Neural progenitor cell (in vitro differentiated cells): ENCODE measurements around the gene ITGA1. TPM values are rescaled to one million over a fixed set of nuclear protein-coding genes. Genes with fewer than 3 reads are reported as not detected.
A peak's percentile ranks its signal among the peaks of the same experiment; 100 is the strongest.

ENCODE experiments used
- DNase-seq: peaks from one replicate; pipeline ENCODE4 v3.0.0-alpha.2; 2016; ENCODE audit warnings: low spot score
- H2AFZ ChIP-seq: fragments of 200-600 bp; sonication (generic); replicated peaks from 2 replicates; pipeline ENCODE4 v1.6.1; 2016; ENCODE audit warnings: antibody characterized with exemption
- H3F3A ChIP-seq: fragments of 200-600 bp; sonication (generic); 2 replicates; pipeline ENCODE4 v1.6.1; 2016; ENCODE audit warnings: antibody characterized with exemption, low read depth
- H3K27ac ChIP-seq: fragments of 200-600 bp; sonication (generic); 2 replicates; pipeline ENCODE4 v1.5.1; 2016; ENCODE audit warnings: mild to moderate bottlenecking
- H3K27me3 ChIP-seq: fragments of 200-600 bp; sonication (generic); 2 replicates; pipeline ENCODE4 v1.6.1; 2016; ENCODE audit warnings: mild to moderate bottlenecking, moderate library complexity
- H3K36me3 ChIP-seq: fragments of 200-600 bp; sonication (generic); 2 replicates; pipeline ENCODE4 v1.5.1; 2016
- H3K4me1 ChIP-seq: fragments of 200-600 bp; sonication (generic); 2 replicates; pipeline ENCODE4 v1.6.1; 2016; ENCODE audit warnings: mixed run types
- H3K4me2 ChIP-seq: fragments of 200-600 bp; sonication (generic); 2 replicates; pipeline ENCODE4 v1.6.1; 2016
- H3K4me3 ChIP-seq: fragments of 200-600 bp; sonication (generic); 2 replicates; pipeline ENCODE4 v1.5.1; 2016
- H3K79me2 ChIP-seq: fragments of 200-600 bp; sonication (generic); 2 replicates; pipeline ENCODE4 v1.6.1; 2016; ENCODE audit warnings: low read depth
- H3K9ac ChIP-seq: fragments of 200-600 bp; sonication (generic); 2 replicates; pipeline ENCODE4 v1.6.1; 2016
- H3K9me3 ChIP-seq: fragments of 200-600 bp; sonication (generic); 2 replicates; pipeline ENCODE4 v1.5.1; 2016; ENCODE audit warnings: low read depth
- H4K20me1 ChIP-seq: fragments of 200-600 bp; sonication (generic); 2 replicates; pipeline ENCODE4 v1.6.1; 2016; ENCODE audit warnings: low read depth
- H3K27ac Mint-ChIP-seq: 3 replicates; pipeline ENCODE4 v1.8.0; 2021; ENCODE audit warnings: mixed read lengths
- H3K27me3 Mint-ChIP-seq: 2 replicates; pipeline ENCODE4 v1.8.0; 2022; ENCODE audit warnings: low read depth, mild to moderate bottlenecking, inconsistent platforms, moderate library complexity, mixed read lengths; ENCODE audit not compliant: insufficient read depth
- H3K36me3 Mint-ChIP-seq: 3 replicates; pipeline ENCODE4 v1.8.0; 2021; ENCODE audit warnings: mixed read lengths
- H3K4me1 Mint-ChIP-seq: 3 replicates; pipeline ENCODE4 v1.8.0; 2021; ENCODE audit warnings: mixed read lengths
- H3K4me3 Mint-ChIP-seq: 3 replicates; pipeline ENCODE4 v1.8.0; 2021; ENCODE audit warnings: mild to moderate bottlenecking, moderate library complexity, mixed read lengths
- H3K9me3 Mint-ChIP-seq: 3 replicates; pipeline ENCODE4 v1.8.0; 2020; ENCODE audit warnings: mixed read lengths
- CTCF ChIP-seq: fragments of 200-600 bp; sonication (generic); IDR thresholded peaks from 2 replicates; pipeline ENCODE4 v1.5.1; 2017; ENCODE audit warnings: antibody characterized with exemption, mild to moderate bottlenecking
- EZH2 ChIP-seq: fragments of 200-600 bp; sonication (generic); IDR thresholded peaks from 2 replicates; pipeline ENCODE4 v1.6.1; 2017; ENCODE audit warnings: antibody characterized with exemption, mild to moderate bottlenecking, moderate library complexity
- EZH2phosphoT487 ChIP-seq: fragments of 200-600 bp; sonication (generic); IDR thresholded peaks from 2 replicates; pipeline ENCODE4 v1.6.1; 2017; ENCODE audit warnings: antibody characterized with exemption
- total RNA-seq: library from RNA; depleted of rRNA; stranded (reverse); fragments of >200 nt; gene quantifications from 2 replicates; pipeline ENCODE4 v1.2.3, GENCODE V29; 2015; ENCODE audit warnings: low replicate concordance

ITGA1 gene
- total RNA-seq, 1 donor from 2014 or later: 2.2 TPM

GRCh38 chr5:52796031-52796430 lies 8.3 kb downstream of the ITGA1 start:
- no peak overlapping the region for H3K4me2 ChIP-seq
- no peaks in the 10 kb centered on the region for H3K9me3 ChIP-seq
- H3K4me1 ChIP-seq: peaks cover 11% of the 10 kb centered on the region
- H3K4me3 Mint-ChIP-seq: no peak overlapping the region
- no peaks in the 10 kb centered on the region for H3K36me3 ChIP-seq
- peaks cover 6% of the 10 kb centered on the region for H3K27me3 Mint-ChIP-seq
- peaks cover 10% of the 10 kb centered on the region for H3K79me2 ChIP-seq
- no peak overlapping the region for H3K9ac ChIP-seq
- peaks cover 25% of the 10 kb centered on the region for H3K4me1 Mint-ChIP-seq
- no peak overlapping the region for H3K27ac ChIP-seq
- H2AFZ ChIP-seq: no peak overlapping the region
- no peak overlapping the region for H3K27ac Mint-ChIP-seq
- H3K4me3 ChIP-seq: no peak overlapping the region
- H3F3A ChIP-seq: peaks cover 26% of the 10 kb centered on the region
- H3K27me3 ChIP-seq: no peaks in the 10 kb centered on the region
- no peaks in the 10 kb centered on the region for H4K20me1 ChIP-seq
- H3K36me3 Mint-ChIP-seq: no peaks in the 10 kb centered on the region
- H3K9me3 Mint-ChIP-seq: no peaks in the 10 kb centered on the region
- no peak for DNase-seq
- TF ChIP-seq EZH2phosphoT487 (no peak), CTCF (no peak), EZH2 (no peak)

GRCh38 chr5:52796516-52797103 lies 8.9 kb downstream of the ITGA1 start:
- no peak overlapping the region for H3K4me2 ChIP-seq
- H4K20me1 ChIP-seq: peaks cover 6% of the 10 kb centered on the region
- Mint-ChIP-seq H3K9me3 (no peaks in the 10 kb centered on the region), H3K27me3 (peaks cover 6% of the 10 kb centered on the region), H3K4me3 (no peak overlapping the region), H3K36me3 (no peaks in the 10 kb centered on the region), H3K4me1 (peaks cover 31% of the 10 kb centered on the region), H3K27ac (no peak overlapping the region)
- DNase-seq: no peak
- H3K27ac ChIP-seq: no peak overlapping the region
- H3F3A ChIP-seq: peaks cover 32% of the 10 kb centered on the region
- TF ChIP-seq EZH2phosphoT487 (no peak), CTCF (no peak), EZH2 (no peak)
- no peak overlapping the region for H3K9ac ChIP-seq
- peaks cover 16% of the 10 kb centered on the region for H3K79me2 ChIP-seq
- no peaks in the 10 kb centered on the region for H3K27me3 ChIP-seq
- H2AFZ ChIP-seq: no peak overlapping the region
- no peaks in the 10 kb centered on the region for H3K9me3 ChIP-seq
- H3K36me3 ChIP-seq: no peaks in the 10 kb centered on the region
- no peak overlapping the region for H3K4me3 ChIP-seq
- peaks cover 13% of the 10 kb centered on the region for H3K4me1 ChIP-seq

GRCh38 chr5:52798938-52799337 lies 11.2 kb downstream of the ITGA1 start:
- H3K4me2 ChIP-seq: peak overlapping the region; percentile 87
- H4K20me1 ChIP-seq: peaks cover 25% of the 10 kb centered on the region
- H3K4me1 Mint-ChIP-seq: peaks cover 45% of the 10 kb centered on the region
- H3K4me3 ChIP-seq: peak overlapping the region; percentile 74
- H3K27ac Mint-ChIP-seq: peak overlapping the region; percentile 92
- TF ChIP-seq EZH2 (no peak), EZH2phosphoT487 (no peak), CTCF (no peak)
- H3K36me3 Mint-ChIP-seq: no peaks in the 10 kb centered on the region
- peak overlapping the region; percentile 89 for H2AFZ ChIP-seq
- peaks cover 6% of the 10 kb centered on the region for H3K27me3 Mint-ChIP-seq
- peaks cover 40% of the 10 kb centered on the region for H3K79me2 ChIP-seq
- H3F3A ChIP-seq: peaks cover 39% of the 10 kb centered on the region
- peaks cover 35% of the 10 kb centered on the region for H3K4me1 ChIP-seq
- DNase-seq: no peak
- peak overlapping the region; percentile 96 for H3K4me3 Mint-ChIP-seq
- no peaks in the 10 kb centered on the region for H3K27me3 ChIP-seq
- H3K9me3 ChIP-seq: no peaks in the 10 kb centered on the region
- H3K36me3 ChIP-seq: no peaks in the 10 kb centered on the region
- peak overlapping the region; percentile 53 for H3K27ac ChIP-seq
- H3K9me3 Mint-ChIP-seq: no peaks in the 10 kb centered on the region
- H3K9ac ChIP-seq: no peak overlapping the region
